Activated CD4-positive, alpha-beta T cell treated with anti-CD3 and anti-CD28 coated beads, Interleukin-2, amount 50 U/mL, for 4 hours (primary cell): ENCODE data around the gene PRUNE1.

Experiments
- DNase-seq, 2 experiments: peaks; one replicate each; pipeline ENCODE4 v3.0.0-alpha.2; 2020

Gene PRUNE1, protein sequence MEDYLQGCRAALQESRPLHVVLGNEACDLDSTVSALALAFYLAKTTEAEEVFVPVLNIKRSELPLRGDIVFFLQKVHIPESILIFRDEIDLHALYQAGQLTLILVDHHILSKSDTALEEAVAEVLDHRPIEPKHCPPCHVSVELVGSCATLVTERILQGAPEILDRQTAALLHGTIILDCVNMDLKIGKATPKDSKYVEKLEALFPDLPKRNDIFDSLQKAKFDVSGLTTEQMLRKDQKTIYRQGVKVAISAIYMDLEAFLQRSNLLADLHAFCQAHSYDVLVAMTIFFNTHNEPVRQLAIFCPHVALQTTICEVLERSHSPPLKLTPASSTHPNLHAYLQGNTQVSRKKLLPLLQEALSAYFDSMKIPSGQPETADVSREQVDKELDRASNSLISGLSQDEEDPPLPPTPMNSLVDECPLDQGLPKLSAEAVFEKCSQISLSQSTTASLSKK

GRCh38 chr1:151008244-151009205, at the start of gene PRUNE1:
Gene PRUNE1, plus strand, starts transcription at chr1:151008449. Its CDS starts 184 bp downstream, at chr1:151008633.
- peak; percentile 92 to 93 for DNase-seq

DNA sequence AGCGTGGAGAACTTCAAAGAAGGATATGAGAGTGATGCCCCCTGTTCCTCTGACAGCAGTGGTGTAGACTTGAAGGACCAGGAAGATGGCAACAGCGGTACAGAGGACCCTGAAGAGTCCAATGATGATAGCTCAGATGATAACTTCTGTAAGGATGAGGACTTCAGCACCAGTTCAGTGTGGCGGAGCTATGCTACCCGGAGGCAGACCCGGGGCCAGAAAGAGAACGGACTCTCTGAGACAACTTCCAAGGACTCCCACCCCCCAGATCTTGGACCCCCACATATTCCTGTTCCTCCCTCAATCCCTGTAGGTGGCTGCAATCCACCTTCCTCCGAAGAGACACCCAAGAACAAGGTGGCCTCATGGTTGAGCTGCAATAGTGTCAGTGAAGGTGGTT, 47.6 kb upstream of the PRUNE1 start:
- DNase-seq = no peak

- DNase-seq = no peak
Observed at GRCh38 chr1:150961756-150962155, 46.5 kb upstream of the PRUNE1 start.

DNA sequence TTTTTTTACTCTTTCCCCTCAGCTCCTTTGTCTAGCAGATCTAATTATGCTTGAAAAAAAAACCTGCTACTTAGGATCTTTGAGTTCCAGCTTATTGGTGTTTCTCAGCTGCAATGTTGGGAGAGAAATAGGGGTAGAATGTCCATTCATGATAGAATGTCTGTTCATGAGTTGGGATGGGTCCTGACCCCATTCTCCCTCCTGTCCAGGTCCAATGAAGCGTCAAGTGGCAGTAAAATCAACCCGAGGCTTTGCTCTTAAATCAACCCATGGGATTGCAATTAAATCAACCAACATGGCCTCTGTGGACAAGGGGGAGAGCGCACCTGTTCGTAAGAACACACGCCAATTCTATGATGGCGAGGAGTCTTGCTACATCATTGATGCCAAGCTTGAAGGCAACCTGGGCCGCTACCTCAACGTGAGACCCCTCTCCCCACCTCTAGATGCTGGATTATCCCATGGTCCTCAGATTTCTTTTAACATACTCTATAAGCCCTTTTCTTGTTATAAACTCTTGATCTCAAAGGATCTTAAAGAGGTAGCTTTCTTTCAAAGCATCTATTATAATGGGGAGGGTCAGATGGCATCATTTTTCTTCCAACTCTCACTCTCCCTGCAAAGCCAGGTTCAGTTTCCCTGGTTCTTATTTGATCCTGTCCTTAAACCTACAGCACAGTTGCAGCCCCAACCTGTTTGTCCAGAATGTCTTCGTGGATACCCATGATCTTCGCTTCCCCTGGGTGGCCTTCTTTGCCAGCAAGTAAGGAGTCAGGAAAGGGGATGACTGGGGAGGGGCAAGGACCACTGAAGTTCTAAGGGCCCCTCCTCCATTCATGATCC, 44.7 kb upstream of the PRUNE1 start:
- DNase-seq = no peak

- DNase-seq = no peak
Observed at GRCh38 chr1:150964164-150964489, 44.1 kb upstream of the PRUNE1 start.

DNA sequence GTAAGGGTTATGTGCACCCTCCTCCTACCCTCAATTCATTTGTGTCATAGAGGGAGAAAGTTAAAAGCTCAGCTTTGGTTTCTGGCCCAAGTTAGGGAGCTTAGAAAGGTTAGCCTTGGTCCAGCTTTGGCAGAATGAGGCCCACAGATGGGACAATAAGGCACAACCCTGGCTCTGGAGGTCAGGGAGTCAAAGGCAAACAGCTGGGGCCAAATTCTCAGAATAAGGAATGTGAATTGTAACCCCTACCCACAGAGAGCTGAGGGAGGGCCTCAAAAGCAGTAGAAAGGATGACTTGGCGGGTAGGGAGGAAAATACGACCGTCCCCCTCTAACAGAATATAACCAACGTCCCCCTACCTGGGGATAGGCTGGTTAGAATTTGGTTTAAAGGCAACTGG, 42.6 kb upstream of the PRUNE1 start:
- DNase-seq = no peak

- no peak for DNase-seq
Observed at GRCh38 chr1:150966011-150966410, 42.2 kb upstream of the PRUNE1 start.

GRCh38 chr1:150967936-150968335, 40.3 kb upstream of the PRUNE1 start:
- DNase-seq = no peak

DNA sequence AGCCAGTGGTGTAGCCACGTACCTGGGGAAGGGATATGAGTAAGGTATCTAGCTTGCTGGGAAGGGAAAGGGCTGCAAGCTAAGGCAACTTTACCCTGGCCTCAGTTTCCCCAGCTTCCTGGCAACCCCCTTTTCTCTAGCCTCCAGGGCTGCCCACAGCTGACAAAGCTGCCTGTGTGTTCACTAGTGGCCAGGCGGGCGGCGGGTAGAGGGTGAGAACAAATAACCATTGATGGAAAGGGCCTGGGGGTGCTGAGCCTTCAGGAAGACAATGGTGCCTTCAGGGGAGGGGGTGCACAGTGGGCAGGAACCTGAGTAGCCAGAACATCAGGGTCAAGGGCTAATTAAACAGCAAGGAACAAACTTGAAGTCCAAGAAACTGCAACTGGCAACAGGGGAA, 39.8 kb upstream of the PRUNE1 start:
- DNase-seq = no peak

GRCh38 chr1:150969626-150970025, 38.6 kb upstream of the PRUNE1 start:
- no peak for DNase-seq

GRCh38 chr1:150970808-150971582, 37.3 kb upstream of the PRUNE1 start:
- DNase-seq = no peak

- DNase-seq = no peak
Observed at GRCh38 chr1:150971583-150972416, 36.4 kb upstream of the PRUNE1 start.

DNA sequence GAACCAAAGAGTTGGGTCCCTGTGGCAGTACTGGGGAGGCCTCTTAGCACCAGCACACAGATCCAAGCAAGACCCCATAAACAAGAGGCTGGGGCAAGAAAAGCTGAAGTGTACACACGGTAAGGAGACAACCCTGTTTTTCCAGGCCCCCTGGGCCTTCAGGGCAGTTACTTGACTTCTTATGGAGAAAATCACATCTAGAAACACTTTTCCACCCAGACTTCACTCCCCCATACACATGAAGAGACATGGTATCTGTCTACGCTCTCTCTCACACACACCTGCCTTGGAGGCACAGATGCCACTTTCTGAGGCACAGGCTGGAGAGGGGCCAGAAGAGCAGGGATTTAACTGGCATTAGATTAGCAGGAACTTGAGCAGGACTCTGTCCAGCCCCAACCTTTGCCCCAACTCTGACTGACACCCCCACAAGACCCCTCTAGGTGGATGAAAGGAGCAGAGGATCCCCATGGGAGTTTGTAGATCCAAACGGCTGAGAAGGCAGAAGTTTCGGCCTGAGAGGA, 35.8 kb upstream of the PRUNE1 start:
- DNase-seq = no peak

- no peak for DNase-seq
Observed at GRCh38 chr1:150973258-150973835, 34.9 kb upstream of the PRUNE1 start.

- peak; percentile 32 to 33 for DNase-seq
Observed at GRCh38 chr1:150973836-150974579, 34.2 kb upstream of the PRUNE1 start.

- DNase-seq = peak; percentile 66 to 68
Observed at GRCh38 chr1:150974580-150975478, 33.4 kb upstream of the PRUNE1 start, which contains the start of gene CERS2. Gene CERS2, minus strand, starts transcription at chr1:150974835. Its CDS starts 5,745 bp downstream, at chr1:150969090.

- DNase-seq = no peak
Observed at GRCh38 chr1:150976401-150976821, 31.8 kb upstream of the PRUNE1 start.
